Measurements from ENCODE around the gene RPLP1.

The RPLP1 gene

GRCh38 chr15:69469467-69470201 is 17.0 kb downstream of the RPLP1 start:
- DNase-seq (ENCODE audit: low spot score) = no peak

GRCh38 chr15:69472046-69472445 is 19.4 kb downstream of the RPLP1 start:
- no peak for DNase-seq (ENCODE audit: low spot score)

- no peak for DNase-seq (ENCODE audit: low spot score)
These were observed 19.9 kb downstream of the RPLP1 start for GRCh38 chr15:69472562-69472961.

GRCh38 chr15:69474291-69474690 is 21.7 kb downstream of the RPLP1 start:
- no peak for DNase-seq (ENCODE audit: low spot score)

- no peak for DNase-seq (ENCODE audit: low spot score)
These were observed 22.3 kb downstream of the RPLP1 start for GRCh38 chr15:69474846-69475455.

- DNase-seq (ENCODE audit: low spot score) = peak; percentile 84
These were observed 23.2 kb downstream of the RPLP1 start for GRCh38 chr15:69475769-69476358.

GRCh38 chr15:69476704-69477473 is 24.3 kb downstream of the RPLP1 start:
- no peak for DNase-seq (ENCODE audit: low spot score)

GRCh38 chr15:69478259-69478781 is 25.7 kb downstream of the RPLP1 start:
- DNase-seq (ENCODE audit: low spot score) = peak; percentile 86

- DNase-seq (ENCODE audit: low spot score) = no peak
These were observed 26.5 kb downstream of the RPLP1 start for GRCh38 chr15:69479081-69479480.

GRCh38 chr15:69479971-69480370 is 27.4 kb downstream of the RPLP1 start:
- DNase-seq (ENCODE audit: low spot score) = no peak

GRCh38 chr15:69480932-69481331 is 28.3 kb downstream of the RPLP1 start:
- no peak for DNase-seq (ENCODE audit: low spot score)

GRCh38 chr15:69482686-69483256 is 30.2 kb downstream of the RPLP1 start:
- DNase-seq (ENCODE audit: low spot score) = no peak

- no peak for DNase-seq (ENCODE audit: low spot score)
These were observed 32.2 kb downstream of the RPLP1 start for GRCh38 chr15:69484837-69485236.

- no peak for DNase-seq (ENCODE audit: low spot score)
These were observed 34.0 kb downstream of the RPLP1 start for GRCh38 chr15:69486481-69487110.

- DNase-seq (ENCODE audit: low spot score) = no peak
These were observed 36.5 kb downstream of the RPLP1 start for GRCh38 chr15:69489073-69489571.

- no peak for DNase-seq (ENCODE audit: low spot score)
These were observed 37.9 kb downstream of the RPLP1 start for GRCh38 chr15:69490356-69491037.

GRCh38 chr15:69491038-69491505 is 38.5 kb downstream of the RPLP1 start:
- no peak for DNase-seq (ENCODE audit: low spot score)

GRCh38 chr15:69493406-69493805 is 40.8 kb downstream of the RPLP1 start:
- DNase-seq (ENCODE audit: low spot score) = no peak

GRCh38 chr15:69496001-69496400 is 43.4 kb downstream of the RPLP1 start:
- no peak for DNase-seq (ENCODE audit: low spot score)

GRCh38 chr15:69497076-69497475 is 44.5 kb downstream of the RPLP1 start:
- no peak for DNase-seq (ENCODE audit: low spot score)

- no peak for DNase-seq (ENCODE audit: low spot score)
These were observed 45.0 kb downstream of the RPLP1 start for GRCh38 chr15:69497667-69498066.
